ENCODE measurements around the gene MKS1.

Gene MKS1

GRCh38 chr17:58172369-58173071 is 46.5 kb downstream of the MKS1 start:
- H3K4me1 ChIP-seq (ENCODE audit: control insufficient read depth, insufficient read depth, low read length) = no peaks in the 10 kb centered on the region
- H3K9me3 ChIP-seq (ENCODE audit: control insufficient read depth, low read length) = no peaks in the 10 kb centered on the region
- peaks cover 4% of the 10 kb centered on the region for H3K27me3 ChIP-seq (ENCODE audit: control insufficient read depth, insufficient read depth, low read length)
- H3K4me3 ChIP-seq (ENCODE audit: low read length) = no peak overlapping the region
- H3K36me3 ChIP-seq (ENCODE audit: control insufficient read depth, insufficient read depth, low read length) = no peaks in the 10 kb centered on the region
- H3K9ac ChIP-seq (ENCODE audit: low read length) = no peak overlapping the region

- Histone ChIP-seq H3K9ac (ENCODE audit: low read length) (no peak overlapping the region), H3K36me3 (ENCODE audit: control insufficient read depth, insufficient read depth, low read length) (no peaks in the 10 kb centered on the region), H3K27me3 (ENCODE audit: control insufficient read depth, insufficient read depth, low read length) (peaks cover 4% of the 10 kb centered on the region), H3K4me3 (ENCODE audit: low read length) (no peak overlapping the region), H3K4me1 (ENCODE audit: control insufficient read depth, insufficient read depth, low read length) (no peaks in the 10 kb centered on the region), H3K9me3 (ENCODE audit: control insufficient read depth, low read length) (no peaks in the 10 kb centered on the region)
Observed at GRCh38 chr17:58170622-58171021, 48.4 kb downstream of the MKS1 start.

GRCh38 chr17:58166682-58167081 is 52.4 kb downstream of the MKS1 start, which contains the start of gene OR4D2:
TSS of gene OR4D2 (plus strand) at chr17:58166982. CDS start at chr17:58169656, 2,674 bp downstream.
- no peaks in the 10 kb centered on the region for H3K9me3 ChIP-seq (ENCODE audit: control insufficient read depth, low read length)
- H3K4me3 ChIP-seq (ENCODE audit: low read length) = no peak within 1 kb of the TSS
- H3K4me1 ChIP-seq (ENCODE audit: control insufficient read depth, insufficient read depth, low read length) = no peaks in the 10 kb centered on the region
- H3K27me3 ChIP-seq (ENCODE audit: control insufficient read depth, insufficient read depth, low read length) = peaks cover 4% of the 10 kb centered on the region
- H3K36me3 ChIP-seq (ENCODE audit: control insufficient read depth, insufficient read depth, low read length) = no peaks in the 10 kb centered on the region
- no peak within 1 kb of the TSS for H3K9ac ChIP-seq (ENCODE audit: low read length)

- no peaks in the 10 kb centered on the region for H3K36me3 ChIP-seq (ENCODE audit: control insufficient read depth, insufficient read depth, low read length)
- peaks cover 4% of the 10 kb centered on the region for H3K27me3 ChIP-seq (ENCODE audit: control insufficient read depth, insufficient read depth, low read length)
- no peaks in the 10 kb centered on the region for H3K9me3 ChIP-seq (ENCODE audit: control insufficient read depth, low read length)
- H3K4me3 ChIP-seq (ENCODE audit: low read length) = no peak overlapping the region
- H3K9ac ChIP-seq (ENCODE audit: low read length) = no peak overlapping the region
- no peaks in the 10 kb centered on the region for H3K4me1 ChIP-seq (ENCODE audit: control insufficient read depth, insufficient read depth, low read length)
Observed at GRCh38 chr17:58165981-58166380, 53.1 kb downstream of the MKS1 start.

- Histone ChIP-seq H3K4me3 (ENCODE audit: low read length) (no peak overlapping the region), H3K27me3 (ENCODE audit: control insufficient read depth, insufficient read depth, low read length) (peaks cover 19% of the 10 kb centered on the region), H3K36me3 (ENCODE audit: control insufficient read depth, insufficient read depth, low read length) (no peaks in the 10 kb centered on the region), H3K4me1 (ENCODE audit: control insufficient read depth, insufficient read depth, low read length) (peaks cover 6% of the 10 kb centered on the region), H3K9me3 (ENCODE audit: control insufficient read depth, low read length) (no peaks in the 10 kb centered on the region), H3K9ac (ENCODE audit: low read length) (no peak overlapping the region)
Observed at GRCh38 chr17:58161566-58161965, 57.5 kb downstream of the MKS1 start.

GRCh38 chr17:58158181-58158580 is 60.9 kb downstream of the MKS1 start:
- H3K9me3 ChIP-seq (ENCODE audit: control insufficient read depth, low read length) = no peaks in the 10 kb centered on the region
- H3K4me1 ChIP-seq (ENCODE audit: control insufficient read depth, insufficient read depth, low read length) = peaks cover 6% of the 10 kb centered on the region
- no peak overlapping the region for H3K4me3 ChIP-seq (ENCODE audit: low read length)
- H3K36me3 ChIP-seq (ENCODE audit: control insufficient read depth, insufficient read depth, low read length) = no peaks in the 10 kb centered on the region
- H3K27me3 ChIP-seq (ENCODE audit: control insufficient read depth, insufficient read depth, low read length) = peaks cover 35% of the 10 kb centered on the region
- no peak overlapping the region for H3K9ac ChIP-seq (ENCODE audit: low read length)

GRCh38 chr17:58156839-58157803 is 61.9 kb downstream of the MKS1 start:
- Histone ChIP-seq H3K4me1 (ENCODE audit: control insufficient read depth, insufficient read depth, low read length) (peaks cover 6% of the 10 kb centered on the region), H3K9me3 (ENCODE audit: control insufficient read depth, low read length) (no peaks in the 10 kb centered on the region), H3K9ac (ENCODE audit: low read length) (no peak overlapping the region), H3K36me3 (ENCODE audit: control insufficient read depth, insufficient read depth, low read length) (no peaks in the 10 kb centered on the region), H3K4me3 (ENCODE audit: low read length) (no peak overlapping the region), H3K27me3 (ENCODE audit: control insufficient read depth, insufficient read depth, low read length) (peaks cover 35% of the 10 kb centered on the region)
